HG03521 (cell line): ENCODE measurements around the gene PARP8.

Experiments used
- ATAC-seq: cut with Tn5 transposase; IDR thresholded peaks from one replicate; pipeline ENCODE4 v1.9.1; 2021; ENCODE audit warnings: mild to moderate bottlenecking, moderate library complexity; ENCODE audit not compliant: unreplicated experiment

The PARP8 gene

GRCh38 chr5:50887889-50888633 is 221.6 kb downstream of the PARP8 start:
- ATAC-seq: no peak

- no peak for ATAC-seq
These were observed 222.3 kb downstream of the PARP8 start for GRCh38 chr5:50888751-50889150.

GRCh38 chr5:50889790-50890189 is 223.4 kb downstream of the PARP8 start:
- ATAC-seq: no peak
